Brain microvascular endothelial cell (primary cell): Measurements from ENCODE around the gene LPXN.

Experiments
- DNase-seq: peaks from one replicate; pipeline ENCODE4 v3.0.0-alpha.2; 2020
- H3K27ac ChIP-seq: fragments of 250-450 bp; sonication (Bioruptor Pico); 2 replicates; pipeline ENCODE4 v1.5.1; 2020; ENCODE audit warnings: mild to moderate bottlenecking, moderate library complexity
- H3K27me3 ChIP-seq: fragments of 250-450 bp; sonication (Bioruptor Pico); replicated peaks from 2 replicates; pipeline ENCODE4 v1.5.1; 2020; ENCODE audit warnings: mild to moderate bottlenecking
- H3K36me3 ChIP-seq: fragments of 250-450 bp; sonication (Bioruptor Pico); replicated peaks from 2 replicates; pipeline ENCODE4 v1.5.1; 2020; ENCODE audit warnings: mild to moderate bottlenecking
- H3K4me3 ChIP-seq: 2 replicates; pipeline ENCODE4 v1.5.1; 2011; ENCODE audit warnings: low read depth, mild to moderate bottlenecking, control low read depth, low read length, moderate library complexity
- CTCF ChIP-seq: IDR thresholded peaks from 2 replicates; pipeline ENCODE4 v1.5.1; 2011; ENCODE audit warnings: low read depth, mild to moderate bottlenecking, moderate library complexity, low read length, control low read depth, inconsistent platforms; ENCODE audit errors: missing control alignments
- in situ Hi-C: cut with HindIII; loops from 2 replicates; pipeline ENCODE4 v1.10.0; 2017; ENCODE audit warnings: low sequenced_read_pairs, low pct_ligation_motif_present

LPXN gene

DNA sequence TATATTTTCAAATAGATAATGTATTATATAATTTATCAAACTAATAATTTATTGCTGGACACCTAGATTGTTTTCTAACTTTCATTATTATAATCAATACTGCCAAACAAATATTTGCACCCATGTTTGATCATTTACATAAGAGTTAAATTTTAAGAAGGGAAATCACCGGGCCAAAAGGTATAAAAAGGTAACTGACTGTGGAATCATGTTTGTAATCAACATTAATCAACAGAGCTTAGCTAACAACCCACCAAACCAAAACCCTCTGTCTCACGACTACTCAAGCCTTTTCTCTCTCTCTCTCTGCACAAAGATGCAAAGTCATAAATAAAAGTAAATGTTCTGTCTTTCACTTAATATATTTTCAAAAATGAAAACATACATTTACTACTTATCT, 14.8 kb downstream of the LPXN start:
- in situ Hi-C loops, result no loop called here
- Histone ChIP-seq H3K4me3 (no peak overlapping the region), H3K27me3 (no peaks in the 10 kb centered on the region), H3K27ac (no peak overlapping the region), H3K36me3 (no peaks in the 10 kb centered on the region)
- TF ChIP-seq CTCF, result no peak
- no peak for DNase-seq

- TF ChIP-seq CTCF, result no peak
- Histone ChIP-seq H3K36me3 (peaks cover 8% of the 10 kb centered on the region), H3K27ac (no peak overlapping the region), H3K27me3 (no peaks in the 10 kb centered on the region), H3K4me3 (no peak overlapping the region)
- no peak for DNase-seq
- in situ Hi-C loops, result no loop called here
Measured at GRCh38 chr11:58549644-58550043, 26.0 kb downstream of the LPXN start.

DNA sequence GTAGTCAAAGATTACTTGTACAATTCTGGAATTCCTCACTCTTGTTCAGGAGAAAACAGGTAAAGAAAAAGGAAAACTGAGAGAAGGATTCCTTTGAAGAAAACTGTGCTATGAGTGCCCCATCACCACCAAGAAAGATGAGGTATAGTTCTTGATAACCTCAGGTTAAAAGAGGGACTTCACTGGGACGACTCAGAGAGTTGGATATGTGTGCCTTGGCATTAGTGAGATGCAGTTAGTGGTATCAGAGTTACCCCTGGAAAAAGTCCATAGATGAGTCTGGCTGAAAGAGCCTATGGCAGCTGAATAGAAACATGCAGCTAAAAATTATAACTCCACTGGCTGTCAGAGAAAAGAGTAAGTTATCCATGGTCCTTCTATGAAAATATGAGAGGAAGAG, 28.8 kb downstream of the LPXN start:
- H3K36me3 ChIP-seq, result peaks cover 8% of the 10 kb centered on the region
- in situ Hi-C loops, result no loop called here
- no peak for DNase-seq
- no peak for TF ChIP-seq CTCF
- H3K27ac ChIP-seq, result no peak overlapping the region
- no peak overlapping the region for H3K4me3 ChIP-seq
- H3K27me3 ChIP-seq, result no peaks in the 10 kb centered on the region

GRCh38 chr11:58531865-58532341, 43.8 kb downstream of the LPXN start:
- in situ Hi-C loops, result no loop called here
- Histone ChIP-seq H3K27me3 (no peaks in the 10 kb centered on the region), H3K27ac (no peak overlapping the region), H3K4me3 (no peak overlapping the region), H3K36me3 (no peaks in the 10 kb centered on the region)
- TF ChIP-seq CTCF, result no peak
- DNase-seq, result no peak

DNA sequence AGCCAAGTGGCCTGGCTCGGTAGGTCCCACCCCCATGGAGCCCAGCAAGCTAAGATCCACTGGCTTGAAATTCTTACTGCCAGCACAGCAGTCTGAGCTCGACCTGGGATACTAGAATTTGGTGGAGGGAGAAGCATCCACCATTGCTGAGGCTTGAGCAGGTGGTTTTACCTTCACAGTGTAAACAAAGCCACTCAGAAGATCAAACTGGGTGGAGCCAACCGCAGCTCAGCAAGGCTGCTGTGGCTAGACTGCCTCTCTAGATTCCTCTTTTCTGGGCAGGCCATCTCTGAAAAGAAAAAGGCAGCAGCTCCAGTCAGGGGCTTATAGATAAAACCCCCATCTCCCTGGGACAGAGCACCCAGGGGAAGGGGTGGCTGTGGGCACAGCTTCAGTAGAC, 45.4 kb downstream of the LPXN start:
- no peaks in the 10 kb centered on the region for H3K27me3 ChIP-seq
- H3K36me3 ChIP-seq, result no peaks in the 10 kb centered on the region
- in situ Hi-C loops, result no loop called here
- TF ChIP-seq CTCF, result no peak
- DNase-seq, result no peak
- no peak overlapping the region for H3K27ac ChIP-seq
- H3K4me3 ChIP-seq, result no peak overlapping the region

- no peak for TF ChIP-seq CTCF
- in situ Hi-C loops, result no loop called here
- Histone ChIP-seq H3K27me3 (no peaks in the 10 kb centered on the region), H3K27ac (no peak overlapping the region), H3K36me3 (no peaks in the 10 kb centered on the region), H3K4me3 (no peak overlapping the region)
- DNase-seq, result no peak
Measured at GRCh38 chr11:58527429-58527828, 48.2 kb downstream of the LPXN start.
